SH-SY5Y (cell line): Measurements from ENCODE around the gene DIDO1.

Source experiments
- GATA2 ChIP-seq: IDR thresholded peaks from 2 replicates; pipeline ENCODE4 v1.6.1; 2011; ENCODE audit warnings: mild to moderate bottlenecking, low read depth, low read length
- GATA3 ChIP-seq: IDR thresholded peaks from 2 replicates; pipeline ENCODE4 v1.6.1; 2011; ENCODE audit warnings: low read depth, mild to moderate bottlenecking, low read length, moderate library complexity

DNA sequence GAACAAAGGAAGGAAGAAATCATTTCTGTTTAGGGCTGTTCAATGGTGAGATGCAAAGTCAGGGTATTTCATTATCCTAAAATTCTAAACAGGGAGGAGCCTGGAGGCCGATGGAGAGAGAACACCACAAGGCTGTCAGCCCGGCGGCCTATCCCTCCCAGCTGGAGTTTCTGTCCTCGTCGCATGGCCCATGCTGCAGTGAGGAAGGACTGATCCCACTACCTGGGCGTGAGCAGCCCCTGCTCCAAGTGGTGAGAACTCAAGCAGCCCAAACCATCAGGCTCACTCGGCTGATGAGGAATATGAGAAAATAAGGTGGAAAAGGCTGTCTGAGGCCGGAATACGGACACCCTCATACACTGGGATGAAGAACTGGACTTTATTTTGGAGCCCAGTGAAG lies 30.8 kb downstream of the DIDO1 start:
- TF ChIP-seq GATA2 (no peak), GATA3 (no peak)
